ENCODE measurements around the gene GALNTL6.

GALNTL6 gene

GRCh38 chr4:172897046-172897445 is 1083.8 kb downstream of the GALNTL6 start:
- Histone ChIP-seq H3K27ac (replicated peaks) (no peak overlapping the region), H3K4me3 (replicated peaks; ENCODE audit: insufficient read depth, low read length) (no peak overlapping the region), H3K27me3 (ENCODE audit: insufficient read depth, poor library complexity, severe bottlenecking) (no peaks in the 10 kb centered on the region)
- no peak for DNase-seq (ENCODE audit: low read depth in 1 of 2, low spot score in 1 of 2)
- TF ChIP-seq POLR2AphosphoS5 (IDR thresholded peaks at IDR 0.05; ENCODE audit: low read depth) = no peak
- TF ChIP-seq CTCF (IDR thresholded peaks at IDR 0.05; ENCODE audit: insufficient read depth, low read length) = no peak
- TF ChIP-seq REST (IDR thresholded peaks at IDR 0.05; ENCODE audit: insufficient replicate concordance, low read depth) = no peak
- TF ChIP-seq GABPA (IDR thresholded peaks at IDR 0.05; ENCODE audit: low read depth) = no peak
- no peak for TF ChIP-seq SPI1 (IDR thresholded peaks at IDR 0.05; ENCODE audit: borderline replicate concordance, low read depth)

GRCh38 chr4:172898715-172899114 is 1085.5 kb downstream of the GALNTL6 start:
- Histone ChIP-seq H3K27me3 (ENCODE audit: insufficient read depth, poor library complexity, severe bottlenecking) (no peaks in the 10 kb centered on the region), H3K27ac (replicated peaks) (no peak overlapping the region), H3K4me3 (replicated peaks; ENCODE audit: insufficient read depth, low read length) (no peak overlapping the region)
- TF ChIP-seq REST (IDR thresholded peaks at IDR 0.05; ENCODE audit: insufficient replicate concordance, low read depth) (no peak), GABPA (IDR thresholded peaks at IDR 0.05; ENCODE audit: low read depth) (no peak), POLR2AphosphoS5 (IDR thresholded peaks at IDR 0.05; ENCODE audit: low read depth) (no peak), CTCF (IDR thresholded peaks at IDR 0.05; ENCODE audit: insufficient read depth, low read length) (no peak)
- DNase-seq (ENCODE audit: low read depth in 1 of 2, low spot score in 1 of 2) = no peak

- DNase-seq (ENCODE audit: low read depth in 1 of 2, low spot score in 1 of 2) = no peak
- Histone ChIP-seq H3K4me3 (replicated peaks; ENCODE audit: insufficient read depth, low read length) (no peak overlapping the region), H3K27me3 (ENCODE audit: insufficient read depth, poor library complexity, severe bottlenecking) (no peaks in the 10 kb centered on the region), H3K27ac (replicated peaks) (no peak overlapping the region)
- TF ChIP-seq REST (IDR thresholded peaks at IDR 0.05; ENCODE audit: insufficient replicate concordance, low read depth) (no peak), CTCF (IDR thresholded peaks at IDR 0.05; ENCODE audit: insufficient read depth, low read length) (no peak), SPI1 (IDR thresholded peaks at IDR 0.05; ENCODE audit: borderline replicate concordance, low read depth) (no peak), POLR2AphosphoS5 (IDR thresholded peaks at IDR 0.05; ENCODE audit: low read depth) (no peak), GABPA (IDR thresholded peaks at IDR 0.05; ENCODE audit: low read depth) (no peak)
These were observed 1086.7 kb downstream of the GALNTL6 start for GRCh38 chr4:172899861-172900260.

Data from HL-60 (cell line).